Nephron progenitor cell (in vitro differentiated cells): ENCODE measurements around the gene MIER1.

Experiments used
- DNase-seq: peaks from one replicate; pipeline ENCODE4 v3.0.0; 2021
- H3K27ac Mint-ChIP-seq: 2 replicates; pipeline ENCODE4 v1.8.0; 2021; ENCODE audit warnings: mild to moderate bottlenecking, moderate library complexity, mixed read lengths
- H3K27me3 Mint-ChIP-seq: 2 replicates; pipeline ENCODE4 v1.8.0; 2021; ENCODE audit warnings: mild to moderate bottlenecking, low read depth, mixed read lengths; ENCODE audit not compliant: poor library complexity
- H3K36me3 Mint-ChIP-seq: 2 replicates; pipeline ENCODE4 v1.8.0; 2021; ENCODE audit warnings: low read depth, mixed read lengths
- H3K4me1 Mint-ChIP-seq: 2 replicates; pipeline ENCODE4 v1.8.0; 2021; ENCODE audit warnings: mixed read lengths
- H3K4me3 Mint-ChIP-seq: 2 replicates; pipeline ENCODE4 v1.8.0; 2021; ENCODE audit warnings: mild to moderate bottlenecking, moderate library complexity, mixed read lengths
- H3K9me3 Mint-ChIP-seq: 2 replicates; pipeline ENCODE4 v1.8.0; 2021; ENCODE audit warnings: mild to moderate bottlenecking, moderate library complexity, mixed read lengths
- TF ChIP-seq, protein P1 (sequence below): fragments of 200-600 bp; sonication (generic); IDR thresholded peaks from 2 replicates; pipeline ENCODE4 v1.5.0; 2021; ENCODE audit warnings: antibody characterized with exemption

MIER1 gene

DNA sequence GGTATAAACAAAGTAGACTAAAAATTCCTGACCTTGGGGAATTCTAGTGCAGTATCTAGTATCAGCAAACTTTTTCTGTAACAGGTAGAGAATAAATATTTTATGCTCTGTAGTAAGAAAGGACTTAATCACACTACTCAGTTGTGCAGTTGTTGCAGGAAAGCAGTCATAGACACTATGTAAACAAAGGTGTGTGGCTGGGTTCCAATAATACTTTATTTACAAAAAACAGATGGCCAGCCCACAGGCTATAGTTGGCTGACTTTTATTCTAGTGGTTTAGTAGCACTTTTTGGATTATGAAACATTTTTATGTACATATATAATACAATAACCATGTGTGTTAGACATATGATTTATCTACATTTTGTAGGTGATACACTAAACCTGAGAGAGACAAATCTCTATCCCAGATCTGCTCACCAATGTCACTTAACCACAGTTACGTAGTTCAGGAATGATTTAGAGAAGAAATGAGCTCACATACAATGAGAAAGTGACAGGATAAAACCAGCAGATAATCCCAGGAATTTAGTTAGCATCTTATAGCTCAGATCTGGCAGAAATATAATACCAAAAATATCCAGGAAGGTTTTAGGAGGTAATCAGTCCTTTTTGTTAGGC, 56.1 kb downstream of the MIER1 start:
- Mint-ChIP-seq H3K4me1 (no peaks in the 10 kb centered on the region), H3K4me3 (no peak overlapping the region), H3K27me3 (no peaks in the 10 kb centered on the region), H3K9me3 (no peaks in the 10 kb centered on the region), H3K27ac (no peak overlapping the region), H3K36me3 (peaks cover 44% of the 10 kb centered on the region)
- TF ChIP-seq, protein P1, sequence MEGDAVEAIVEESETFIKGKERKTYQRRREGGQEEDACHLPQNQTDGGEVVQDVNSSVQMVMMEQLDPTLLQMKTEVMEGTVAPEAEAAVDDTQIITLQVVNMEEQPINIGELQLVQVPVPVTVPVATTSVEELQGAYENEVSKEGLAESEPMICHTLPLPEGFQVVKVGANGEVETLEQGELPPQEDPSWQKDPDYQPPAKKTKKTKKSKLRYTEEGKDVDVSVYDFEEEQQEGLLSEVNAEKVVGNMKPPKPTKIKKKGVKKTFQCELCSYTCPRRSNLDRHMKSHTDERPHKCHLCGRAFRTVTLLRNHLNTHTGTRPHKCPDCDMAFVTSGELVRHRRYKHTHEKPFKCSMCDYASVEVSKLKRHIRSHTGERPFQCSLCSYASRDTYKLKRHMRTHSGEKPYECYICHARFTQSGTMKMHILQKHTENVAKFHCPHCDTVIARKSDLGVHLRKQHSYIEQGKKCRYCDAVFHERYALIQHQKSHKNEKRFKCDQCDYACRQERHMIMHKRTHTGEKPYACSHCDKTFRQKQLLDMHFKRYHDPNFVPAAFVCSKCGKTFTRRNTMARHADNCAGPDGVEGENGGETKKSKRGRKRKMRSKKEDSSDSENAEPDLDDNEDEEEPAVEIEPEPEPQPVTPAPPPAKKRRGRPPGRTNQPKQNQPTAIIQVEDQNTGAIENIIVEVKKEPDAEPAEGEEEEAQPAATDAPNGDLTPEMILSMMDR: no peak
- DNase-seq: no peak

DNA sequence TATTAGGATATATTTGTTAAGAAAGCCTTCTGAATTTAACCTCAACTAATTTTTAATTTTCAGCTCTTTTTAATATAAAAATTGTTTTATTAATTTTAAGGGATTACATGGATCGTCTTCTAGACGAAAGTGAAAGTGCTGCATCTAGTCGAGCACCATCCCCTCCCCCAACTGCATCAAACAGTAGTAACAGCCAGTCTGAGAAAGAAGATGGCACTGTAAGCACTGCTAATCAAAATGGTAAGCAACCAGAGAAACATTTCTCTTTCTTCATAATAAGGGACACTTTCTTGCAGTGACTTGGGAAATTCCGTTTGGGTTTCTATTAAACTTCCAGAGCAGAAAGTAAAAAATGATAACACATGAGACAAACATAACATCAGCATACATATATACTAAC, 56.9 kb downstream of the MIER1 start:
- Mint-ChIP-seq H3K4me1 (no peaks in the 10 kb centered on the region), H3K27me3 (no peaks in the 10 kb centered on the region), H3K27ac (no peak overlapping the region), H3K36me3 (peaks cover 41% of the 10 kb centered on the region), H3K9me3 (no peaks in the 10 kb centered on the region), H3K4me3 (no peak overlapping the region)
- DNase-seq: no peak
- TF ChIP-seq, protein P1: no peak

DNA sequence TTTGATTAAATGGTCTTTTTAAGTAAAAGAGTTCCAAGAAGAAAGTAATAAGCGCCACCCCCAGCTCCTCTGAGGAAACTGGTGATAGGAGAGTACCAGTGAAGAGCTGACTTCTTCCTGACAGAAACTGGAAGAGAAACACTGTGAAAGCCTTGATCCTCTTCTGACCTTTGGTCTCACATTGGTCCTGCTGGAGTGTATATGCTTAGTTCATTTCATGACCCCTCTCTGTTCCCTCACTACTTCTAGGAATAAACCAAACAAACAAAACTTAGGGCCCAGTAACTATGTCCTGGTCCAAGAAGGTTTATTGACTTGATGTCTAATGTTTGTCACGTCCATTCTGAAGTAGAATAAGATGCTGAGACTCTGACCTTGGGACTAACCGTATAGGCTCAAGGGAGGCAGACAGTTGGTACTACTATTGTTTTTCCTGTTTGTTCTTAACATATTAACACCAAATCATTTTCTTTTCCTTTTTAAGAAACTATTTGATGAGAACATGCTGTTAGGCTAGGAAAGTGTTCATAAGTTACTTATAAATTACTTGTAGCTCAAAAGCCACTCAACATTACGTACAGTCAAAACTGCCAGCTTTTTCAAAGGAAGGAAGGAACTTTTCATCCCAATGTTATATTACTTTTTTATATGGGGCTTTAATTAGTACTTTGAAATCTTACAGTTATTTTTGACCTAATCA, 57.9 kb downstream of the MIER1 start:
- Mint-ChIP-seq H3K36me3 (peaks cover 32% of the 10 kb centered on the region), H3K27ac (no peak overlapping the region), H3K27me3 (no peaks in the 10 kb centered on the region), H3K4me1 (no peaks in the 10 kb centered on the region), H3K9me3 (no peaks in the 10 kb centered on the region), H3K4me3 (no peak overlapping the region)
- TF ChIP-seq, protein P1: no peak
- no peak for DNase-seq

DNA sequence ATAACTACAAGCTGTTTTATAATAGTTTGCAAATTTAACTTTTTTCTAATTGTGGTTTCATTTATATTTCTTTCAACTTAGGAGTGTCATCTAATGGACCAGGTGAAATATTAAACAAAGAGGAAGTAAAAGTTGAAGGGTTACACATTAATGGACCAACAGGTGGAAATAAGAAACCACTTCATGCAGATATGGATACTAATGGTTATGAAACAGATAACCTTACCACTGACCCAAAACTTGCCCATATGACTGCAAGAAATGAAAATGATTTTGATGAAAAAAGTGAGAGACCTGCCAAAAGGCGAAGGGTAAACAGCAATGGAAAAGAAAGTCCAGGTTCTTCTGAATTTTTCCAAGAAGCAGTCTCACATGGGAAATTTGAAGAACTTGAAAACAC, 59.7 kb downstream of the MIER1 start:
- no peak overlapping the region for H3K27ac Mint-ChIP-seq

DNA sequence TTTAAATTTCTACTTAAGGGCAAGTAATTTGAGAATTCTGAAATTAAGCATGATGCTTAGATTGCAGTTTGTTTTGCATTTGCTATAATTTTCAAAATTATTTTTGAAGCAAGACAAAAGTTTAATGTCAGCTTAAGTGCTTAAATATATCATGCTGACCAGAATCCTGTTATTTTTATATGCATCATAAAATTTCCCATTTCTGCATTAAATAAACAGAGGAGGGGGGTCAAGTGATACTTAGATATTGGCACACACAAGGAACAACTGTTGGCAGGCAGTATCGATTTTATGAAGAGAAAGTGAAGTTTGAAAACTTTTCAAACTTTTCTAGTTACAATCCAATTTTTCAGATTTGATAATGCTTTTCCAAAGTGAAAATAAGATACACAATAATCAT, 61.0 kb downstream of the MIER1 start:
- Mint-ChIP-seq H3K27me3 (no peaks in the 10 kb centered on the region), H3K9me3 (no peaks in the 10 kb centered on the region), H3K4me1 (no peaks in the 10 kb centered on the region), H3K27ac (no peak overlapping the region), H3K36me3 (peaks cover 34% of the 10 kb centered on the region), H3K4me3 (no peak overlapping the region)
- TF ChIP-seq, protein P1: no peak
- DNase-seq: no peak

More for the DNA sequence above, 59.7 kb downstream of the MIER1 start:
- Mint-ChIP-seq H3K4me3 (no peak overlapping the region), H3K27me3 (no peaks in the 10 kb centered on the region), H3K9me3 (no peaks in the 10 kb centered on the region), H3K36me3 (peaks cover 31% of the 10 kb centered on the region), H3K4me1 (no peaks in the 10 kb centered on the region)
- DNase-seq: no peak
- TF ChIP-seq, protein P1: no peak

DNA sequence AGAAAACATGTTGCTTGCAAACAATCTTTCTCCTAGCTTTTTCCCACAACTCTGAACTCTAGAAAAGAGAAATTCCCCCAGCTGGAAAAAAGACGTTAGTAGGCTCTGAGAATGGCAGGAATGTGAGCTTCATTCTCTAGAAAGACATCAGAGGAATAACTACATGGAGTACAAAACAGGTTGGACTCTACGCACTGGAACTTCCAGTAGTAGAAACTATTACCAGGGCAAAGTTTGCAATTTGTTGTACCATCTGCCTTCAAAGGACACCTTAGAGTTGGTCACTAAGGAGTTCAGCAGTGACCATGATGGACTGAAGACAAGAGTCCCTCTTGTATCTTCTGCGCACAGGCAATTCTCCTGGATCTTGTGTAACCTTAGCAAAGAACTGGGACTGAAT, 68.3 kb downstream of the MIER1 start:
- DNase-seq: no peak
- Mint-ChIP-seq H3K9me3 (no peaks in the 10 kb centered on the region), H3K4me3 (no peak overlapping the region), H3K4me1 (no peaks in the 10 kb centered on the region), H3K36me3 (peaks cover 24% of the 10 kb centered on the region), H3K27ac (no peak overlapping the region), H3K27me3 (no peaks in the 10 kb centered on the region)
- TF ChIP-seq, protein P1: no peak
